DOHH2 (cell line): Measurements from ENCODE around the gene SH3PXD2A.
"Not testable (repeated sequence)": the region's sequence is repeated elsewhere in the genome, so short reads cannot be mapped to it uniquely, and the experiment has no call there.

ENCODE experiments used
- H3F3A ChIP-seq: fragments of 200-600 bp; sonication (generic), shearing (Covaris generic); 2 replicates; pipeline ENCODE4 v1.6.0; 2016; ENCODE audit warnings: antibody characterized with exemption, mild to moderate bottlenecking; ENCODE audit not compliant: control insufficient read depth, insufficient read depth
- H3K27ac ChIP-seq: fragments of 200-600 bp; sonication (generic); 2 replicates; pipeline ENCODE4 v1.5.1; 2014; ENCODE audit warnings: low read depth, mild to moderate bottlenecking, low read length, moderate library complexity
- H3K27me3 ChIP-seq: fragments of 200-600 bp; sonication (generic); 2 replicates; pipeline ENCODE4 v1.6.1; 2014; ENCODE audit warnings: mild to moderate bottlenecking, low read length, mixed read lengths; ENCODE audit not compliant: control insufficient read depth
- H3K36me3 ChIP-seq: fragments of 200-600 bp; sonication (generic); 2 replicates; pipeline ENCODE4 v1.6.1; 2014; ENCODE audit warnings: mild to moderate bottlenecking, low read length, moderate library complexity, mixed read lengths; ENCODE audit not compliant: control insufficient read depth
- H3K4me1 ChIP-seq: fragments of 200-600 bp; sonication (generic); 2 replicates; pipeline ENCODE4 v1.6.1; 2014; ENCODE audit warnings: mild to moderate bottlenecking, low read length, mixed read lengths; ENCODE audit not compliant: control insufficient read depth
- H3K4me2 ChIP-seq: fragments of 200-600 bp; sonication (generic); 2 replicates; pipeline ENCODE4 v1.6.0; 2014; ENCODE audit warnings: mild to moderate bottlenecking, low read length, moderate library complexity
- H3K4me3 ChIP-seq: fragments of 200-600 bp; sonication (generic); 2 replicates; pipeline ENCODE4 v1.5.1; 2014; ENCODE audit warnings: mild to moderate bottlenecking, low read length, mixed read lengths
- H3K79me2 ChIP-seq: fragments of 200-600 bp; sonication (generic); 2 replicates; pipeline ENCODE4 v1.6.1; 2014; ENCODE audit warnings: mild to moderate bottlenecking, low read length, mixed read lengths; ENCODE audit not compliant: control insufficient read depth
- H3K9me2 ChIP-seq: fragments of 200-600 bp; sonication (generic); replicated peaks from 2 replicates; pipeline ENCODE4 v1.6.1; 2014; ENCODE audit warnings: mild to moderate bottlenecking, low read length, mixed read lengths; ENCODE audit not compliant: control insufficient read depth
- H3K9me3 ChIP-seq: fragments of 200-600 bp; sonication (generic); 2 replicates; pipeline ENCODE4 v1.6.1; 2014; ENCODE audit warnings: antibody characterized with exemption, low read length, mixed read lengths; ENCODE audit not compliant: control insufficient read depth, insufficient read depth
- H4K20me1 ChIP-seq: fragments of 200-600 bp; sonication (generic); 2 replicates; pipeline ENCODE4 v1.6.0; 2014; ENCODE audit warnings: low read depth, mild to moderate bottlenecking, antibody characterized with exemption, low read length, moderate library complexity; ENCODE audit not compliant: control insufficient read depth, insufficient read depth
- CTCF ChIP-seq: fragments of 200-600 bp; sonication (generic); IDR thresholded peaks from one replicate; pipeline ENCODE4 v1.5.1; 2014; ENCODE audit warnings: antibody characterized with exemption, mild to moderate bottlenecking, low read depth, low read length; ENCODE audit not compliant: poor library complexity, severe bottlenecking
- EZH2phosphoT487 ChIP-seq: fragments of 200-600 bp; sonication (generic); IDR thresholded peaks from 2 replicates; pipeline ENCODE4 v1.6.1; 2017; ENCODE audit warnings: borderline replicate concordance, mild to moderate bottlenecking, antibody characterized with exemption, low read length, moderate library complexity, mixed read lengths

The SH3PXD2A gene

DNA sequence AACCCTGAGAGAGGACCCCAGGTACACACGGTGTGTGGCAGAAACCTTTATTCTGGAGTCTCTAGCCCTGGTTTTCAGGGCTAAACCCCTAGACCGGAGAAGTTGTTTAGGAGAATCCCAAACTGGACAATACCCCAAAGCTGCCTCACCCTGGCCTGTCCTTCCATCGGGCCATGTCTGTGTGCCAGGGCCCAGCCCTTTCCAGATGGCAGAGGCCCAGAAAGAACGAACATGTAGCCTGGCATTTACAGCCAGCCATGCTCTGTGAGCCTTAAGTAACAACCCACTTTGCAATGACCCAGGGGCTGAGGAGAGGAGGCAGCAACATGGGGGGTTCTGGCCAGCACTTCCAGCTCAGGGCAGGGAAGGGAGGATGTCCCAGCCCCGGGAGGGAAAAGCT lies 219.8 kb downstream of the SH3PXD2A start:
- H3K79me2 ChIP-seq: no peaks in the 10 kb centered on the region
- no peaks in the 10 kb centered on the region for H4K20me1 ChIP-seq
- no peaks in the 10 kb centered on the region for H3K9me3 ChIP-seq
- H3K4me3 ChIP-seq: no peak overlapping the region
- no peaks in the 10 kb centered on the region for H3K27me3 ChIP-seq
- no peaks in the 10 kb centered on the region for H3K36me3 ChIP-seq
- H3K4me1 ChIP-seq: no peaks in the 10 kb centered on the region
- H3K27ac ChIP-seq: no peak overlapping the region
- H3K4me2 ChIP-seq: no peak overlapping the region
- H3K9me2 ChIP-seq: no peaks in the 10 kb centered on the region
- H3F3A ChIP-seq: no peaks in the 10 kb centered on the region
- no peak for TF ChIP-seq EZH2phosphoT487
- no peak for TF ChIP-seq CTCF

- no peaks in the 10 kb centered on the region for H3F3A ChIP-seq
- H3K27me3 ChIP-seq: no peaks in the 10 kb centered on the region
- no peaks in the 10 kb centered on the region for H3K36me3 ChIP-seq
- H3K4me2 ChIP-seq: no peak overlapping the region
- H3K4me1 ChIP-seq: no peaks in the 10 kb centered on the region
- no peak for TF ChIP-seq CTCF
- TF ChIP-seq EZH2phosphoT487: no peak
- no peak overlapping the region for H3K4me3 ChIP-seq
- H3K79me2 ChIP-seq: no peaks in the 10 kb centered on the region
- H3K9me2 ChIP-seq: no peaks in the 10 kb centered on the region
- H3K27ac ChIP-seq: no peak overlapping the region
- H3K9me3 ChIP-seq: no peaks in the 10 kb centered on the region
- H4K20me1 ChIP-seq: no peaks in the 10 kb centered on the region
Observed at GRCh38 chr10:103633846-103634245, 221.5 kb downstream of the SH3PXD2A start.

- H3K79me2 ChIP-seq, H3K27ac ChIP-seq, H4K20me1 ChIP-seq, H3K36me3 ChIP-seq, H3F3A ChIP-seq, H3K4me1 ChIP-seq, H3K9me3 ChIP-seq, H3K27me3 ChIP-seq, H3K9me2 ChIP-seq, H3K4me3 ChIP-seq, H3K4me2 ChIP-seq: not testable (repeated sequence)
Observed at GRCh38 chr10:103632871-103633270, 222.5 kb downstream of the SH3PXD2A start.

DNA sequence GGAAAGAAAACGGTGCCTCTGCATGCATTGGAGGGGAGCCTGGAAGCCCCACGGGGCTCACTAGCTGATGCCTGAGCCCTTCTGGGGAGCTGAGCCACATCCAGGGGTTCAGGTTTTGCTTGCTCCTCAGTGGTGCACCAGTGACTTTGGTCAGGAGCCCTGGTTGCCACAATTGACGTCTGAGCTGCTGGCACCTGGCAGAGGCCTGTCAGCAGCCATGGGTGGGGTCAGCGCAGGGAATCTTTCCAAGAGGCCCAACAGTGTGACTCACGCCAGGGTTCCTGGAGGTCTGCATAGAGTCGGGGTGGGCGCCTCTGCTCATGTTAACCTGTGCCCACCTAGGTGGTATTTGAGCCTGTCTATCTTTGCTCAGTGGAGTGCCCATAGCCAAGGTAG lies 223.1 kb downstream of the SH3PXD2A start:
- no peaks in the 10 kb centered on the region for H4K20me1 ChIP-seq
- no peaks in the 10 kb centered on the region for H3K36me3 ChIP-seq
- H3K9me2 ChIP-seq: no peaks in the 10 kb centered on the region
- H3K4me2 ChIP-seq: no peak overlapping the region
- H3K27me3 ChIP-seq: no peaks in the 10 kb centered on the region
- H3K4me3 ChIP-seq: no peak overlapping the region
- H3F3A ChIP-seq: no peaks in the 10 kb centered on the region
- no peak overlapping the region for H3K27ac ChIP-seq
- no peak for TF ChIP-seq CTCF
- no peak for TF ChIP-seq EZH2phosphoT487
- no peaks in the 10 kb centered on the region for H3K79me2 ChIP-seq
- no peaks in the 10 kb centered on the region for H3K9me3 ChIP-seq
- no peaks in the 10 kb centered on the region for H3K4me1 ChIP-seq
